HG03280 (cell line): Measurements from ENCODE around the gene TH.

Source experiments
- ATAC-seq: cut with Tn5 transposase; IDR thresholded peaks from one replicate; pipeline ENCODE4 v1.9.1; 2021; ENCODE audit warnings: mild to moderate bottlenecking, moderate library complexity; ENCODE audit not compliant: unreplicated experiment

TH gene

GRCh38 chr11:2115308-2115707, 56.3 kb downstream of the TH start:
- no peak for ATAC-seq

DNA sequence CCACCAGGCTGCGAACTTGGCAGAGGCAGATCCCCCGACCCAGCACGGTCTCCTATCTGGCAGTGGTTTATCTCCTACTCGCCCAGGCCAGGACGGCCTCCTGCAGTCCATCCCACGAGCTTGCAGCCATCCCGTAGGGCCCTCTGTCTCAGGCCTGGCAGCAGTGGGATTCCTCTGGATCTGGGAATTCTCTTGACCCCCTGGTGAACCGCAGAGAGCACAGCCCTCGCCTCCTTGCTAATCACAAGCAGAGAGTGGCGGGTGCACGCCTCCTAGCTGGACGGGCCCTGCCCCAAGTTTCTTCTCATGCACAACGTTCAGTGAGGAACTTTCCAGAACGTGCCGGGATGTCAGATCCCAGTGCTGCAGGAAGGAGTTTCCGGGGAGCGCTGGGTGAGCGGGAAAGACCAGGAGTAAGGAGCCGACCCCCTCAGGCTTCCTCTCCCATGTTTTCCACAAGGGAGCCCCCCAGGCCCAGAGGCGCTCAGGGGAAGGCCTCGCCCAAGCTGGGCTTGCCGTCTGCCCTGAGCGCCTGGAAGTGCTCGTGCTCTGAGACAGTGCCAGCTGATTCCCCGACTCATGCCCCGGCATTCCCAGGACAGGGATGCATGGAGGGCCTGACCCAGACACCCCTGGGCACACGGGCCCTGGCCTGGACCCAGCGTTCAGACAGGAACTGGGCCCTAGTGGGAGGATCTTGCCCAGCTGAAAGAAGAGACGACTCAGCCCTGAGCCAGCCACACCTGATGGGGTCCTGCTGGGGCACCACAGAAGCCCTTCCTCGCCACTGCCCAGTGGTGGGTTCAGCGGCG, 57.0 kb downstream of the TH start:
- ATAC-seq: no peak
